ENCODE data around the gene ZBTB17.

Gene ZBTB17

GRCh38 chr1:15974855-15975254, 1.0 kb downstream of the ZBTB17 start:
- DNase-seq (ENCODE audit: insufficient read length) (no peak), FAIRE-seq (no peak)
- TF ChIP-seq POLR2A (IDR thresholded peaks at IDR 0.05; ENCODE audit: low read depth, low read length), result no peak
- TF ChIP-seq POLR2AphosphoS5 (IDR thresholded peaks at IDR 0.05; ENCODE audit: low read depth, low read length), result no peak
- TF ChIP-seq TAF1 (IDR thresholded peaks at IDR 0.05; ENCODE audit: borderline replicate concordance, low read depth, low read length), result no peak

- no peak for FAIRE-seq
- no peak for DNase-seq (ENCODE audit: insufficient read length)
- TF ChIP-seq TAF1 (IDR thresholded peaks at IDR 0.05; ENCODE audit: borderline replicate concordance, low read depth, low read length) (no peak), POLR2A (IDR thresholded peaks at IDR 0.05; ENCODE audit: low read depth, low read length) (no peak), POLR2AphosphoS5 (IDR thresholded peaks at IDR 0.05; ENCODE audit: low read depth, low read length) (no peak)
Observed at GRCh38 chr1:15973772-15974171, 2.1 kb downstream of the ZBTB17 start.

GRCh38 chr1:15972409-15972808, 3.5 kb downstream of the ZBTB17 start:
- TF ChIP-seq POLR2A (IDR thresholded peaks at IDR 0.05; ENCODE audit: low read depth, low read length) (no peak), TAF1 (IDR thresholded peaks at IDR 0.05; ENCODE audit: borderline replicate concordance, low read depth, low read length) (no peak)
- FAIRE-seq, result no peak
- no peak for DNase-seq (ENCODE audit: insufficient read length)

GRCh38 chr1:15970911-15971310, 5.0 kb downstream of the ZBTB17 start:
- no peak for DNase-seq (ENCODE audit: insufficient read length)
- FAIRE-seq, result no peak
- no peak for TF ChIP-seq POLR2A (IDR thresholded peaks at IDR 0.05; ENCODE audit: low read depth, low read length)
- no peak for TF ChIP-seq POLR2AphosphoS5 (IDR thresholded peaks at IDR 0.05; ENCODE audit: low read depth, low read length)
- TF ChIP-seq TAF1 (IDR thresholded peaks at IDR 0.05; ENCODE audit: borderline replicate concordance, low read depth, low read length), result no peak

DNA sequence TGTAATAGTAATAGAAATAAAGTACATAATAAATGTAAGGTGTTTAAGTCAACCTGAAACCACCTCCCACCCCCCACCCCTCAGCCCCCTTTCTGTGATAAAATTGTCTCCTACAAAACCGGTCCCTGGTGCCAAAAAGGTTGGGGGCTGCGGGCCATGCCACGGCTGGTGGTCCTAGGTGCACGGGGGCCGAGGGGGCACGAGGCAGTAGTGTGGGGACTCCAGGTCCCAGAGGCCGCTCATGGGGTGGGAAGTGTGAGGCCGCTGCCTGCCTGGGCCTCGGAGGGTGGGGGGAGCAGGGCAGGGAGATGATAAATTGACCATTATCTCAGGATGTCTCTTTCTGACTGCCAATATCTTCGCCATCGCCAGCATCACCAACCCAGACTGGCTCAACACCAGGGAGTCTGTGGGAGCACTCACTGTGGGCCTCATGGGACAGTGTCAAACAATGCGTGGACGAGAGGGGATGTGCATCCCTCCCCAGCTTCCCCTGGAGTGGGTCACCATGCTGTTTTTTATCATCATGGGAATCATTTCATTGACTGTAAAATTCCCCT, 6.5 kb downstream of the ZBTB17 start:
- FAIRE-seq (no peak), DNase-seq (ENCODE audit: insufficient read length) (no peak)
- no peak for TF ChIP-seq POLR2A (IDR thresholded peaks at IDR 0.05; ENCODE audit: low read depth, low read length)
- TF ChIP-seq TAF1 (IDR thresholded peaks at IDR 0.05; ENCODE audit: borderline replicate concordance, low read depth, low read length), result no peak
- no peak for TF ChIP-seq POLR2AphosphoS5 (IDR thresholded peaks at IDR 0.05; ENCODE audit: low read depth, low read length)

GRCh38 chr1:15968172-15968571, 7.7 kb downstream of the ZBTB17 start:
- DNase-seq (ENCODE audit: insufficient read length) (no peak), FAIRE-seq (no peak)
- TF ChIP-seq TAF1 (IDR thresholded peaks at IDR 0.05; ENCODE audit: borderline replicate concordance, low read depth, low read length) (no peak), POLR2AphosphoS5 (IDR thresholded peaks at IDR 0.05; ENCODE audit: low read depth, low read length) (no peak), POLR2A (IDR thresholded peaks at IDR 0.05; ENCODE audit: low read depth, low read length) (no peak)

DNA sequence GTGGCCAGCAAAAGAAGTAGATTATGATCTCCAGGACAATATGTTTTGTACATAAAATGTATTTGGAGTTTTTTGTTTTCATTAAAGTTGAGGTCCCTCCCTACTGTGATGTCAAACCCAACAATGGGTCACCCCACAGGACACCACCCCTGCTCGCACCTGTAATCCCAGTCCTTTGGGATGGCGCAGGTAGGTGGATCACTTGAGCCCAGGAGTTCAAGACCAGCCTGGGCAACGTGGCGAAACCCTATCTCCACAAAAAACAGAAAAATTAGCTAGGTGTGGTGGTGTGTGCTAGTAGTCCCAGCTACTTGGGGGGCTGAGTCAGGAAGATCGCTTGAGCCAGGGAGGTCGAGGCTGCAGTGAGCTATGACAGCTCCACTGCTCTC, 9.0 kb downstream of the ZBTB17 start:
- TF ChIP-seq TAF1 (IDR thresholded peaks at IDR 0.05; ENCODE audit: borderline replicate concordance, low read depth, low read length) (no peak), POLR2A (IDR thresholded peaks at IDR 0.05; ENCODE audit: low read depth, low read length) (no peak), POLR2AphosphoS5 (IDR thresholded peaks at IDR 0.05; ENCODE audit: low read depth, low read length) (no peak)
- FAIRE-seq (no peak), DNase-seq (ENCODE audit: insufficient read length) (no peak)

- FAIRE-seq (peak; percentile 96), DNase-seq (ENCODE audit: insufficient read length) (no peak)
- no peak for TF ChIP-seq TAF1 (IDR thresholded peaks at IDR 0.05; ENCODE audit: borderline replicate concordance, low read depth, low read length)
- no peak; the same call in 1 of the 2 replicates for TF ChIP-seq POLR2AphosphoS5 (IDR thresholded peaks at IDR 0.05; ENCODE audit: low read depth, low read length)
- peak; percentile 36 for TF ChIP-seq POLR2A (IDR thresholded peaks at IDR 0.05; ENCODE audit: low read depth, low read length)
Observed at GRCh38 chr1:15966081-15966955, 9.6 kb downstream of the ZBTB17 start.

DNA sequence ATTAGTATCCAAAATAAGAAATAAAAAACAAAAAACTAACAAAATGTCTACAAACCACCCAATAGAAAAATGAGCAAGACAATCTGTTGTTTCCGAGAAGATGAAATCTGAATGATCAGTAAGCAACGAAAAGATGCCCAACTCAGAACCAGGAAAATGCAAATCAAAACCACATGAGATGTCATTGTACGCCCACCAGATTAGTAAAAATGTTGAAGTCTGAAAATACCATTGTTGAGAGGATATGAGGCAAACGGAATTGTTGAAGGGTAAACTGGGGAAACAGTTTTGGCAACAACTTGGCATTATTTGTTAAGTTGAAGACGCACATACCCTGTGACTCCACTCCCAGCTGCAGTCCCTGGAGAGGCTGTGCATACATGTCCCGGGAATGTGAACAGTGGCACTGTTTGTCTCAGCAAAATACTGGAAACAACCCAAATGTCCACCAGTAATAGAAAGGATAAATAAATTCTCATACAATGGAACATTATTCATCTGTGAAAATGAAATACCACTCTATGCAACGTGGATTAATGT, 10.6 kb downstream of the ZBTB17 start:
- TF ChIP-seq POLR2A (IDR thresholded peaks at IDR 0.05; ENCODE audit: low read depth, low read length) (no peak), TAF1 (IDR thresholded peaks at IDR 0.05; ENCODE audit: borderline replicate concordance, low read depth, low read length) (no peak), POLR2AphosphoS5 (IDR thresholded peaks at IDR 0.05; ENCODE audit: low read depth, low read length) (no peak; the same call in 1 of the 2 replicates)
- FAIRE-seq (peak; percentile 80), DNase-seq (ENCODE audit: insufficient read length) (no peak)

- DNase-seq (ENCODE audit: insufficient read length), result no peak
- peak; percentile 70 for FAIRE-seq
- TF ChIP-seq TAF1 (IDR thresholded peaks at IDR 0.05; ENCODE audit: borderline replicate concordance, low read depth, low read length) (no peak), POLR2A (IDR thresholded peaks at IDR 0.05; ENCODE audit: low read depth, low read length) (no peak), POLR2AphosphoS5 (IDR thresholded peaks at IDR 0.05; ENCODE audit: low read depth, low read length) (no peak)
Observed at GRCh38 chr1:15963968-15964648, 11.8 kb downstream of the ZBTB17 start.

GRCh38 chr1:15963363-15963967, 12.4 kb downstream of the ZBTB17 start:
- FAIRE-seq (no peak), DNase-seq (ENCODE audit: insufficient read length) (no peak)
- TF ChIP-seq POLR2A (IDR thresholded peaks at IDR 0.05; ENCODE audit: low read depth, low read length) (no peak), POLR2AphosphoS5 (IDR thresholded peaks at IDR 0.05; ENCODE audit: low read depth, low read length) (no peak), TAF1 (IDR thresholded peaks at IDR 0.05; ENCODE audit: borderline replicate concordance, low read depth, low read length) (no peak)
